ENCODE measurements around the gene GARIN5A.

DNA sequence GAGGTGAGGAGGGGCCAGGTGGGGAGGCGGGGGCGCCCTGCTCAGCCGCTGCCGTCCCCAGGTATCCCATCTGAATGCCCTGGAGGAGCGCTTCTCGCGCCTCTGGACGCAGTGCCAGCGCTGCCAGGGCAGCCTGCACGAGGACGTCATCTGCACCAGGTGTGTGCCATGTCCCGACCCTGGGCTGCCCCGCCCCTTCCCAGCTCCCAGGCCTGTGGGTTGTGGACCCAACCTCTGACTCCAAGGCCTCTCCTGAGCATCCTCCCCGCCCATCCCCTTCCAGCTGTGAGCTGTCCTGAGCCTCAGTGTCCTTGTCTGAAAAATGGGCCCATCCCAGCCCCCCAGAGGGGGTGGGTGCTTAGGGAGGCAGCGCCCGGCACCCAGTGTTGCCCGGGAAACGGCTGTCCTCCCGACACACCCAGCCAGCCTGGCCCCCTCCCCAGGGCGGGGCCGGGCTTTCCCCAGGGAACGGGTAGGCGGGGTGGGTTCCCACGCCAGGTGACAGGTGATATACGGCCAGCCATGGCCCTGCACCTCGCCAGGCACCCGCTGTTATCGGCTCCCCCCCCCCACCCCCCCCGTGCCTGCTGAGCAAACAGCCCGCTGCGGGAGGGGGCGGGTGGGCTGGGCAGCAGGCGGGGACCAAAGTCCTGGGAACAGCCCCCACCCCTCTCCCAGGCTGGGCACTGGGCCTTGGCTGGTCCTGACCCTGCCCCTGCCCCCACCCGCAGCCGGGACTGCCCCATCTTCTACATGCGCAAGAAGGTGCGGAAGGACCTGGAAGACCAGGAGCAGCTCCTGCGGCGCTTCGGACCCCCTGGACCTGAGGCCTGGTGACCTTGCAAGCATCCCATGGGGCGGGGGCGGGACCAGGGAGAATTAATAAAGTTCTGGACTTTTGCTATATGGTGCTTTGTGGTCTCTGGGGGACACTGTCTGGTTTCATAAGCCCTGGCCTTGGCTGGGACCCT is 59.3 kb downstream of the GARIN5A start:
- TF ChIP-seq, protein P1, sequence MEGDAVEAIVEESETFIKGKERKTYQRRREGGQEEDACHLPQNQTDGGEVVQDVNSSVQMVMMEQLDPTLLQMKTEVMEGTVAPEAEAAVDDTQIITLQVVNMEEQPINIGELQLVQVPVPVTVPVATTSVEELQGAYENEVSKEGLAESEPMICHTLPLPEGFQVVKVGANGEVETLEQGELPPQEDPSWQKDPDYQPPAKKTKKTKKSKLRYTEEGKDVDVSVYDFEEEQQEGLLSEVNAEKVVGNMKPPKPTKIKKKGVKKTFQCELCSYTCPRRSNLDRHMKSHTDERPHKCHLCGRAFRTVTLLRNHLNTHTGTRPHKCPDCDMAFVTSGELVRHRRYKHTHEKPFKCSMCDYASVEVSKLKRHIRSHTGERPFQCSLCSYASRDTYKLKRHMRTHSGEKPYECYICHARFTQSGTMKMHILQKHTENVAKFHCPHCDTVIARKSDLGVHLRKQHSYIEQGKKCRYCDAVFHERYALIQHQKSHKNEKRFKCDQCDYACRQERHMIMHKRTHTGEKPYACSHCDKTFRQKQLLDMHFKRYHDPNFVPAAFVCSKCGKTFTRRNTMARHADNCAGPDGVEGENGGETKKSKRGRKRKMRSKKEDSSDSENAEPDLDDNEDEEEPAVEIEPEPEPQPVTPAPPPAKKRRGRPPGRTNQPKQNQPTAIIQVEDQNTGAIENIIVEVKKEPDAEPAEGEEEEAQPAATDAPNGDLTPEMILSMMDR (optimal IDR thresholded peaks at IDR 0.05 in 1 of 3, IDR thresholded peaks at IDR 0.05 in 1 of 3, conservative IDR thresholded peaks at IDR 0.05 in 1 of 3; ENCODE audit: extremely low read depth in 1 of 3, insufficient read depth in 2 of 3, low read length in 3 of 3), result no peak
- no peak for TF ChIP-seq EZH2 (IDR thresholded peaks at IDR 0.05; ENCODE audit: low read length)
